AG09309 (cell line): Measurements from ENCODE around the gene DMGDH.

Source experiments
- DNase-seq: peaks from one replicate; pipeline ENCODE4 v3.0.0-alpha.2; 2010; ENCODE audit warnings: low read depth
- H3K4me3 ChIP-seq: 2 replicates; pipeline ENCODE4 v1.5.1; 2011; ENCODE audit warnings: mild to moderate bottlenecking, low read depth, low read length, moderate library complexity; ENCODE audit not compliant: control insufficient read depth
- TF ChIP-seq, protein P1 (sequence below): IDR thresholded peaks from 2 replicates; pipeline ENCODE4 v1.5.1; 2011; ENCODE audit warnings: mild to moderate bottlenecking, low read depth, low read length, inconsistent platforms; ENCODE audit not compliant: insufficient read depth, control insufficient read depth; ENCODE audit errors: missing control alignments

DMGDH gene

DNA sequence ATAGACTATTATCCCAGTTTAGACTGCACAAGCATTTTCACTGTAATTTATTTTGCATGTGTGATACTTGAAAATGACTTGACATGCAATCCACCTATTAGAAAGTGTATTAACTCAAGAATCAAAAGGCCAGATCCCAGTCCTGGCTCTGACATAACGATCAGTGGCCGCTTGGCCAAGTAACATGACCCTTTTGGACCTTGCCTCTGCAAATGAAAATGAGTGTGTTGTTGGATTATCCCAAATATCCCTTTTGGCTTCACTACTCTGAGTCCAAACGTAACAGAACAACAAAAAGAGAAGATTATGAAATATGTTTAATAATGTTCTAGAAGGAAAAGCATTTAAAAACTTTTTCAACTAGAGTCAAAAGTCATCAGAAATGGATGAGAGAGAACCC, 19.0 kb downstream of the DMGDH start:
- DNase-seq: no peak
- TF ChIP-seq, protein P1, sequence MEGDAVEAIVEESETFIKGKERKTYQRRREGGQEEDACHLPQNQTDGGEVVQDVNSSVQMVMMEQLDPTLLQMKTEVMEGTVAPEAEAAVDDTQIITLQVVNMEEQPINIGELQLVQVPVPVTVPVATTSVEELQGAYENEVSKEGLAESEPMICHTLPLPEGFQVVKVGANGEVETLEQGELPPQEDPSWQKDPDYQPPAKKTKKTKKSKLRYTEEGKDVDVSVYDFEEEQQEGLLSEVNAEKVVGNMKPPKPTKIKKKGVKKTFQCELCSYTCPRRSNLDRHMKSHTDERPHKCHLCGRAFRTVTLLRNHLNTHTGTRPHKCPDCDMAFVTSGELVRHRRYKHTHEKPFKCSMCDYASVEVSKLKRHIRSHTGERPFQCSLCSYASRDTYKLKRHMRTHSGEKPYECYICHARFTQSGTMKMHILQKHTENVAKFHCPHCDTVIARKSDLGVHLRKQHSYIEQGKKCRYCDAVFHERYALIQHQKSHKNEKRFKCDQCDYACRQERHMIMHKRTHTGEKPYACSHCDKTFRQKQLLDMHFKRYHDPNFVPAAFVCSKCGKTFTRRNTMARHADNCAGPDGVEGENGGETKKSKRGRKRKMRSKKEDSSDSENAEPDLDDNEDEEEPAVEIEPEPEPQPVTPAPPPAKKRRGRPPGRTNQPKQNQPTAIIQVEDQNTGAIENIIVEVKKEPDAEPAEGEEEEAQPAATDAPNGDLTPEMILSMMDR: no peak
- H3K4me3 ChIP-seq: no peak overlapping the region

DNA sequence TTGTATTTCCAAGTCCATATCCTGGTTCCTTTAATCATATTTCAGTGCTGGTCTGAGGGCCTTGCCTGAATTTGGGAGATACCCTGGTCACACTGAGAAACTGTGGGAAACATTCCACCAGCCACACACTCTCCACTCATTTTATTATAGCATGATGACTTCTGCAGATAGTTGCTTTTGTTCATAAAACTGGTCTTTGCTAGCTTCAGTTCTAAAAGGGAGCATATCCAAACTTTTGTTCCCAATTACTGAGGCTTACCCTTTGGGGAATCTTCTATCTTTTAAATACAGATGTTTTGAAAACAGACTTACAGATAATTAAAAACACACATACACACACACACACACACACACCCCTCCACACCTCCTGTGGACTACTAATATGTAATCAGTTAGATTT, 21.0 kb downstream of the DMGDH start:
- no peak for DNase-seq
- TF ChIP-seq, protein P1: no peak

DNA sequence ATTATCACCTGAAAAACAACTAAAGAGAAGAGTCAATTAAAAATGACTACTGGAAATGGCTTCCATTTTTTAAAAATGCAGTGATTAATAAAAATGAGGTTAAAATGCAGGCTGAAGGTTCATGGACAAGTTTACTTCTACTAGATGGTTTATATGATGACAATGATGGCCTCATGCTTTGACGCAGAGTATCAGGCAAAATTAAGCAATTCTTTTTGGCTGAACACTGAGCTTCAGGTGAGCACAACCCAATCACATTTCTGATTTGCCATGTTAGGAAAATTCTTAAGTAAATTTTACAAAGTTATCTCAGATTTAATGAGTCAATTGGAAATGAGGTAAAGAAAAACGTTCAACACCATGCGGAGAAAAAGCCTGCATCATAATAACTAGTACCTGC, 22.3 kb downstream of the DMGDH start:
- DNase-seq: no peak
- TF ChIP-seq, protein P1: no peak
- H3K4me3 ChIP-seq: no peak overlapping the region

More for the DNA sequence above, 21.0 kb downstream of the DMGDH start:
- no peak overlapping the region for H3K4me3 ChIP-seq

DNA sequence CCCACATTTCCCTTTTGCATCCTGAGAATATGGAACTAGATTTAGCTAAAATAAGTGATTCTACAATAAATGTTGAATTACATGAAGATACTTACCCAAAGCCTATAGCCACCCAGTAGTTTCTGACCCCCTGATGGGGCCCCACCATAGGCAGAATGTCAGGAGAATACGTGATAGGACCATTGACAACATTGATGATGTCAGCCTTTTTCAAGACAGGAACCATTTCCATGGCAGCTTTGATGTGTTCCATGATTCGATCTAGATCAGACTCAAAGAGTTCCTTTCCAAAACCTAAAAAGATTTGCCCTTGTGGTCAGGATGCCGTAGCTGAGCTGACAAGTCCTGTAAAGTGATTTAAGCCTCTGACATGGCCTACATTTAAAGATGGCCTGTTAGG, 27.3 kb downstream of the DMGDH start:
- DNase-seq: no peak
- TF ChIP-seq, protein P1: no peak
- no peak overlapping the region for H3K4me3 ChIP-seq

DNA sequence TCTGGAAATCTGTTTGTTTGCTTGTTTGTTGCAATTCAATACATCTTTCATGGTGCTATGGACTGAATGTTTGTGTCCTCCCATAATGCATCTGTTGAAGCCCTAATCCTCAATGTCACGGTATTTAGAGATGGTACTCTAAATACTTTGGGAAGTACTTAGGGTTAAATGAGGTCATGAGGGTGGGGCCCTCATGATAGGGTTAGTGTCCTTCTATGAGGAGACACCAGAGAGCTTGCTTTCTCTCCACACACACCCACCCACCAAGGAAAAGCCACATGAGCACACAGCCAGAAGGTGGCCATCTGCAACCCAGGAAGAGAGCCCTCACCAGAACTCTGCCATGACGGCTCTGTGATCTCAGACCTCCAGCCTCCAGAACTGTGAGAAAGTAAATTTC, 32.7 kb downstream of the DMGDH start:
- H3K4me3 ChIP-seq: no peak overlapping the region
- no peak for DNase-seq
- TF ChIP-seq, protein P1: no peak

DNA sequence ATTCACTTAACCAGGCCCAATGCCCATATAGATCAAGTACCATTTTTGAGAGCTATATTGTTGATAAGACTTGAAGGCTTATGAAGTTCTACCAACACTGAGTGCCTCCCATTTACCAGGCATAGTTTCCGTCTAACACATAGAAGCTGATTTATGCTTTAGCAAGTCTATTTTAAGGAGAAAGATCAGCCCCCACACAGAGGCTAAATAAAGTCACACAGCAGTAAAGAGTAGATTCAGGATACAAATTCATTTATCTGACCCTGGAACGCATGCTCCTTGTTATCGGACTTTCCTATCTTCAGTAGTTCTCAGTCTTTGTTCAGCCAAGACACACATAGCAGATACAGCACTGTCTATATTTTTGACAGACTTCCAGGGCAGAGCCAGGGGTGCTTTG, 34.2 kb downstream of the DMGDH start:
- DNase-seq: no peak
- H3K4me3 ChIP-seq: no peak overlapping the region
- TF ChIP-seq, protein P1: no peak

DNA sequence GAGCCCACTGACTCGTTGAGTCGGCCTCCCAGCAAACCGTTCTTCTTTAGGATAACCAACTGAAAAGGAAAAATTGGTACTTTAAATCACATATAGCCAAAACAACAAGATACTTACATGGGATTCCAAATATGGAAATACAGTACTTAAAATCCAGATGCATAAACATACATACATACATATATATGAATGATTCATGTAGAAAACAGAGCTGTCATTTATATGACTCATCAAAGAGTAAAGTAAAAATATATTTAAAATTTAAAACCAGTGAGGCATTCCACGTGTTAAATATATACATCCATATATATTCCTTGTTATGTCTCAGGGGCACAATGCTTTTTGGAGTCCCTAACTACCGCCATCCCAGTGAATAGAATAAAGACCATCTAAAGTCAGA, 36.7 kb downstream of the DMGDH start:
- DNase-seq: no peak
- H3K4me3 ChIP-seq: no peak overlapping the region
- TF ChIP-seq, protein P1: no peak
